ENCODE measurements around the gene GAB2.

Gene GAB2

GRCh38 chr11:78343303-78343702, 74.3 kb downstream of the GAB2 start:
- no peak for DNase-seq (ENCODE audit: low read depth)

GRCh38 chr11:78341841-78342240, 75.8 kb downstream of the GAB2 start:
- DNase-seq (ENCODE audit: low read depth) = no peak

DNA sequence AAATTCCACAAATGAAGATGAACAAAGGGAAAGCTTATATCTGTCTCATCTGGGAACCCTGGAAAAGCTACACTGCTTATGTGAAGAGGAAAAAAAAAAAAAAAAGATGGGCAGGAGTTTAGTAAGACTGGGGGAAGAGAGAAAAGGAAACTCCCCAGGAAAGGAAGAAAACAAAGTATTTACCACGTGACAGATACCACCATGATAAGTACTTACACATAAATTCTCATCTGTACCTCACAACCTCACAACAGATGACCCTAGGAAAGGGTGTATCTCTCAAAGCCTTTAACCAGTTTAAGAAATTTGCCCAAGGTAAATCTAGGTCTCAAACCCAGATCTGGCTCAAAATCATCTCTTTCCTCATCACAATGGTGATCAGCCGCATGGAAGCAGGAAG, 77.1 kb downstream of the GAB2 start:
- DNase-seq (ENCODE audit: low read depth) = no peak

DNA sequence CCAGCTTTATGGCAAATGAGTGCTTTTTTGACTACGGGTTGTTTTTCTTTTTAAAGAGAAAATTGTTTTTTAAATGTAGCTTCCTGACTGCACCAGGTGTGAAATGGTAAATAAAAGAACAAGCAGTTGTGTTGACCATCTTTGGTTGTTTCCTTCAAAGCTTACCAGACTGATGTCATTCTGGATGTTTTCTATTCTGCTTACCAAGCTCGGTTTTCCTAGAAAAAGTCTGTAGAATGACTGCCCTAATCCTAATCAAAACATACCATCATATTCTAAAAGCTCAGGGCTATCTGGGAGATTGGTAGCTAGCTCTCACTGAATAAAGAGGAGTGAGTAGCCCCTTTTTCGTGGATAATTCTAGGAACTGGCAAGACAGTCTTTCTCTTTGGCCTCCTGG, 77.7 kb downstream of the GAB2 start:
- DNase-seq (ENCODE audit: low read depth) = no peak

DNA sequence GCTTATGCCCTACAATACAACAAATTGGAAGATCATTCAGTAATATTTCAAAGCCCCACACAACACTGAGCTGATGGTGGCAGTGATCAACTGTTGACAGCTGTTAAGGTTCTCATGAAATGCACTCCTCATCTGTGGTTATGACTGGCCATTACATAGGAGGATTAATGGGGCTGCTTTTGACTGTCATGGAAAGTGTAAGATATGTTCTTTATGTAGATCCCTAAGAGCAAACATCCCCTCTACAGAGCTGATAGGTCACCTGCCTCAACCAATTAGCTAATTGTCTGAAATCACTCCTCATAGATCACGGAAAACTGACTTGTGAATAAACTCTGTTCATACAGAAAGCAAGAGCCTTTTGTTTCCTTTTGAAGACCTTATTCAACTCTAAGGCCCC, 78.1 kb downstream of the GAB2 start:
- DNase-seq (ENCODE audit: low read depth) = no peak

GRCh38 chr11:78338702-78339101, 78.9 kb downstream of the GAB2 start:
- no peak for DNase-seq (ENCODE audit: low read depth)

DNA sequence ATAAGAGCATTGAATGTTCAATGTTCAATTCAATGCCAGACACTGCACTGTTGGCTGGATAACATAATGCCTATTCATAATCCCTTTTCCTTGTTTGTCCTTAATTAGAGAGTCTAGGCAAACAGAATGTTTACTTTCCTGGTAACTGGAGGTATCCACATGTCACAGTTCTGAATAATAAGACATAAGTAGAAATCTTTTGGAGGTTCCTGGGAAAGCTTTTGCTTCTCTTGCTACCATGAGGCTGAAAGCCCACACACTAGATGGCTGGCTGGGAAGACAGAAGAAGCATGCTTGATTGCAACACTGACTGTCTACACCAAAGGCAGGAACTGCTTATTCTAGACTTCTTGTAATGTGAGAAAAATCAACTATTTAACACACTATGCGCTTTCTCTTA, 79.5 kb downstream of the GAB2 start:
- DNase-seq (ENCODE audit: low read depth) = no peak

GRCh38 chr11:78337554-78337924, 80.1 kb downstream of the GAB2 start:
- no peak for DNase-seq (ENCODE audit: low read depth)

- no peak for DNase-seq (ENCODE audit: low read depth)
These were observed 80.6 kb downstream of the GAB2 start for GRCh38 chr11:78336877-78337553.

DNA sequence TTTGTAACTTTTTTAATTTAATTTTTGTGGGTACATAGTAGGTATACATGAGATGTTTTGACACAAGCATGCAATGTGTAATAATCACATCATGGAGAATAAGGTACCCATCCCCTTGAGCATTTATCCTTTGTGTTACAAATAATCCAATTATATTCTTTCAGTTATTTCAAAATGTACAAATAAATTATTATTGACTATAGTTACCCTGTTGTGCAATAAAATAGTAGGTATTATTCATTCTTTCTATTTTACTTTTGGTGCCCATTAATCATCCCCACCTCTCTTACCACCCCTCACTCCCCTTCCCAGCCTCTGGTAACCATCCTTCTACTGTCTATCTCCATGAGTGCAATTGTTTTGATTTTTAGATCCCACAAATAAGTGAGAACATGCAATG, 83.5 kb downstream of the GAB2 start:
- no peak for DNase-seq (ENCODE audit: low read depth)

DNA sequence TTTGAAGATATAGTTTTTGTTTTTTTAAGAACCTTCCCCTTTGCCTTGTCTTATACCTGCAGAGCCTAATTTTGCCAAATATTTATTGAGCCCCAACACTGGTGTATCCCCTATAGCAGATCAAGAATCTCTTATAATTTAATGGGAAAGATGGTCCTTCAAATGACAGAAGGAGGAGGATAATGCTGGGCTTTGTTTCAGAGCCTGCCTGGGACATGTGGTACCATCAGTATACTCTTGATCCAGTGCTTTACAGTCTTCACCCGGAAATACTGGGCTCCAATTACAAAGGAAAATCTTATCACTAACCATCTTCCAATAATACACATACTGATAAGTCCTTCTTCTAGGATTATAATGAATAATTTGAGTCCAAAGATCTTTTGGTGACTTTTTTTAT, 84.7 kb downstream of the GAB2 start:
- DNase-seq (ENCODE audit: low read depth) = no peak

- no peak for DNase-seq (ENCODE audit: low read depth)
These were observed 85.3 kb downstream of the GAB2 start for GRCh38 chr11:78332174-78332866.

- no peak for DNase-seq (ENCODE audit: low read depth)
These were observed 85.9 kb downstream of the GAB2 start for GRCh38 chr11:78331711-78332110.

DNA sequence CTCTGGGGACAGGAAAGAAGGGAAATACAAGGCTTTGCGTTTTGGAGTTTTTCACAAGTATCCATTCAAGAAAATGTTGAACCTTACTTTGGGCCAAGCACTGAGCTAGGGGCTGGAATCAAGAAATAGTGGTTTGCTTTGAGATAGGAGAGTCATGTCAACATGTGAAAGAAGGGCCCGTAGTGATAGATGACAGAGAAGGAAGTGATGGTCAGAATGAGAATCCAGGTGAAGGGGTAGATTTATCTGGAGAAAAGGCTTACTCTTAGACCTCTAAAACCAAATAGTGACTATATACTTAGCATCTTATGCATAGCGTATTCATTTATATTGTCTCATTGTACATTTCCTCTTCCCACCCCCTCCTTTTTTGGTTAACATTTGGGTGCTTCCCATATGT, 87.3 kb downstream of the GAB2 start:
- no peak for DNase-seq (ENCODE audit: low read depth)

GRCh38 chr11:78327945-78328344, 89.7 kb downstream of the GAB2 start:
- no peak for DNase-seq (ENCODE audit: low read depth)

GRCh38 chr11:78325274-78325781, 92.3 kb downstream of the GAB2 start:
- DNase-seq (ENCODE audit: low read depth) = no peak

DNA sequence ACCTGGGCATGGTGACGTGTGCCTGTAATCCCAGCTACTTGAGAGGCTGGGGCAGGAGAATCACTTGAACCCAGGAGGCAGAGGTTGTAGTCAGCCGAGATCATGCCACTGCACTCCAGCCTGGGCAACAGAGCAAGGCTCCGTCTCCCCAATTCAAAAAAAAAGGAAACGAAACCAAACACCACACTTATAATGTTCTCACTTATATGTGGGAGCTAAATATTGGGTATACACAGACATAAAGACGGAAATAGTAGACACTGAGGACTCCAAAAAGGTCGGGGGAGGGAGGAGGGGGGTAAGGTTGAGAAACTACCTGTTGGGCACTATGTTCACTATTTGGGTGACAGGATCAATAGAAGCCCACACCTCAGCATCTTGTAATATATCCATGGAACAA, 94.3 kb downstream of the GAB2 start:
- DNase-seq (ENCODE audit: low read depth) = no peak

GRCh38 chr11:78319453-78319955, 98.1 kb downstream of the GAB2 start:
- DNase-seq (ENCODE audit: low read depth) = no peak

DNA sequence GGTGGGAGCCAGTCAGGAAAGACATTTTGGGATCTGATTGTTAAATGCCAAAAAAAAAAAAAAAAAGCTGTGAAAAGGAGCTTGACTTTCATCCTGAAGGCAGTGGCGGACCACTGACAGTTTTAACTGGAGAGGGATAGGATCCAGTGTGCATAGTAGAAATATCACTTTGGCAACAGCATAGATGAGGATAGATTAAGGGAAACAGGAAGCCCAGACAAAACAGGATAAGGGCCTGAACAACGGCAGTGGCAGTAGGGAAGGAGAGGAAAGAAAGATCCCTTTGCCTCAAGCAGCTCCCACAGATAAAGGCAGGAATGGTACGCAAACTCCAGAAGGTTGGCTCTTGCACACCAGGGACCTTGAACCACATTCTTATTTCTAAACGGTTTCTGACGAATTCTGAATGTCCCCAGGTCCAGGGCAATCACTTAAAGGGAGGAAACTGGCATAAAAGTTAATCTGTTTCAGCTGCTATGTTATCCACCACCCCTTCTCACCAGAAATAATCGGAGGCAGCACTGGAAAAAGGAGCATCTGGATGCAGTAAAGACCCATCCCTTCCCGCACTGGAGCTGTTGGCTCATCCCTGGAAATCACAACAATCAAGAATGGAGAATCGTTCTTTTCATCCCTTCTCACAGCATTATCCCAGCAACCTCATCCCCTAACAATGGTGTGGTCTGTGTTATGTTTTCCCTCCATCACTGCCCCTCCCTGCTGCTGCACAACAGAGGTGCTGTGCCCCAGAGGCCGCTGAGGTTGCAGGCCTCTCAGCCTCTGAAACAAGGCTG, 99.1 kb downstream of the GAB2 start:
- DNase-seq (ENCODE audit: low read depth) = no peak

GRCh38 chr11:78315724-78316123, 101.9 kb downstream of the GAB2 start:
- DNase-seq (ENCODE audit: low read depth) = no peak

GRCh38 chr11:78314762-78315161, 102.9 kb downstream of the GAB2 start:
- no peak for DNase-seq (ENCODE audit: low read depth)

DNA sequence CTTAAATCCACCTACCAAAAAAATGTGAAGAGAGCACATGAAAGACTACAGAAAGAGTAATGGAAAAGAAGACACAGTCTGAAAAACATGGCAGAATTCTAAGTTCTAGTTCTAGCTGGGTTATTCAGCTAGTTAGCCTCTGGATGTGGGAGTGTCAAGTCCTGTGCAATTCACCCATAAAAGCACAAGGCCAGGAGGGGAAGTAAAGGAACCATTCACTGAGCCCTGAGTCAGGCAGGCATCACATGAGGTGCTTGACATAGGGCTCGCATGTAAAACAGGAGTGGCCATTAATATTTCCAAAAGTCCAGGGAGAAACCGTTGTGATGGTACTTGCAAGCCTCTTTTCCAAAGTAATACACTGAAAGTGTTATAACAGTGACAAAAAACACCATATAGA, 103.7 kb downstream of the GAB2 start:
- DNase-seq (ENCODE audit: low read depth) = no peak

Data from activated T-cell treated with anti-CD3 and anti-CD28 coated beads for 1 hour (primary cell).